Pulmonary artery endothelial cell (primary cell): ENCODE data around the gene FALEC. TPM values are rescaled to one million over a fixed set of nuclear protein-coding genes. Genes with fewer than 3 reads are reported as not detected.

Experiments used
- DNase-seq: peaks from one replicate; pipeline ENCODE4 v3.0.0-alpha.2; 2011; ENCODE audit warnings: low read depth, low spot score
- total RNA-seq: library from RNA; depleted of rRNA; stranded (reverse); fragments of >200 nt; gene quantifications from 2 replicates; pipeline ENCODE4 v1.2.3, GENCODE V29; 2014

FALEC gene
- total RNA-seq, 1 donor from 2014 or later, result 0.20 TPM

DNA sequence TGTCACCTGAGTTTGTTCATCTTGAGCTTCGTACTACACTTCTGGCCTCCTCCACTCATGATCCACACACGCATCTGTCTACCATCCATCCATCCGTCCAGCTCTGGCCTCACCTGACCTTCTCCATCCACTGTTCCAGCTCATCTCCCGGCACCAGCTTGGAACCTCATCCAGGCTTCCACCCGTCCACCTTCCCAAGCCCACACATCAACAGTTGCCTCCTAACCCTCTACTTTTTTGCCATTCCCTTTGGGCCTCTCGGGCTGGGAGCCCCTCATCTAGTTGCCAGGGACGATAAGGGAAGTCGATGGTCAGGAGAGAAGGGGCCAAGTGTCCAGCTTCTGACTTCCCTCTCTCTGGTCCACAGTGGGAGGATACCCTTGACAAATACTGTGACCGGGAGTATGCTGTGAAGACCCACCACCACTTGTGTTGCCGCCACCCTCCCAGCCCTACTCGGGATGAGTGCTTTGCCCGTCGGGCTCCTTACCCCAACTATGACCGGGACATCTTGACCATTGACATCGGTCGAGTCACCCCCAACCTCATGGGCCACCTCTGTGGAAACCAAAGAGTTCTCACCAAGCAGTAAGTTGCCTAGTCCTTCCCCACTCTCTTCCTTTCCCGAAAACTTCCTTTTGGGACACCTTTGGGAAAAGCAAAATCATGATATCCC is 3.4 kb upstream of the FALEC start:
- DNase-seq, result no peak

DNA sequence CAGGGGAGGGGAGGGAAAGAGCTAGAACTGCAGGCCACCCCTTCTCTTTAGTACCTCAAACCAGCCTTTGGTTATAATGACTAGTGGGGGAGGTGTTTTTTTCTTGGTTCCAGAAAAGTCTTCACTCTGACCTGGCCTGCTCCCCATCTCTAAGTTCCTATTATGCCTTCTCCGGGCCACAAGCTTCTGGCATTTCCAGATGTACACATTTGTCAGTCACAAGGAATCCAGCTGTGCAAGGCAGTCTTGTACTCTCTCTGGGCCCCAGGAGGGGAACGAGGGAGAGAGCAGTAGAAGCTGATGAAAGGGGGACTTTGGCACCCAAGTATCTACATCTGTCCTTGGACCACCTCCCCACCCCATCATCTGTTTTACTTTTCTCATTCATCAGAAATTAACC is 2.7 kb upstream of the FALEC start:
- DNase-seq, result no peak

DNA sequence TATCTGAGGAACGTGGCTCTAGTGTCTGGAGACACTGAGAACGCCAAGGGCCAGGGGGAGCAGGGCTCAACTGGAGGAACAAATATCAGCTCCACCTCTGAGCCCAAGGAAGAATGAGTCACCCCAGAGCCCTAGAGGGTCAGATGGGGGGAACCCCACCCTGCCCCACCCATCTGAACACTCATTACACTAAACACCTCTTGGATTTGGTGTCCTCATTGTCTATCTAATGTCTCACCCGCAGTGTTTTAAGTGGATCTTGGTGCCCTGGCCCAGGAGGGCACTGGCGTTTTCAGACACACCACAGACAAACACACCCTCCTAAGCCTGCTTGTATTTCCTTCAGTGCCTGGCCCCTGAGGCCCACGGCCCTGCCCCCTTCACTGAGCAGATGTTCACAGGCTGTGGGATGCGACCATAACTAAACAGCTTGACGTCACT is 2.2 kb upstream of the FALEC start:
- no peak for DNase-seq

DNA sequence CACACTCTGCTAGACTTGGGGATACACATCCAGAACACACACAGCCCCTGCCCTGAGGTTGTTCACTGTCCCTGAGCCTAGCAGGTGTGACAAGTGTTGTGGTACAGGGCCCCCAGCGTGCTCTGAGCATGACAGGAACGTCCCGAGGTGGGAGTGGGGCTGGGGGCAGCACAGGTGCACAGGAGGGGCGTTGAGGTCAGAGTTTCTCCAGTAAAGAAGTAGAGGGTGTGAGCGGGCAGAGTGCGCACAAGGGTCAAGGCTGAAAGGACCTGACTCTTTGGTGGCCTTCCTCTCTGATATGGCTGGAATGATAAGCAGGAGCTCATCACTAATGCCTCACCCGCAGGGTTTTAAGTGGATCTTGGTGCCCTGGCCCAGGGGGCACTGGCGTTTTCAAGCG is 1.3 kb upstream of the FALEC start:
- no peak for DNase-seq

DNA sequence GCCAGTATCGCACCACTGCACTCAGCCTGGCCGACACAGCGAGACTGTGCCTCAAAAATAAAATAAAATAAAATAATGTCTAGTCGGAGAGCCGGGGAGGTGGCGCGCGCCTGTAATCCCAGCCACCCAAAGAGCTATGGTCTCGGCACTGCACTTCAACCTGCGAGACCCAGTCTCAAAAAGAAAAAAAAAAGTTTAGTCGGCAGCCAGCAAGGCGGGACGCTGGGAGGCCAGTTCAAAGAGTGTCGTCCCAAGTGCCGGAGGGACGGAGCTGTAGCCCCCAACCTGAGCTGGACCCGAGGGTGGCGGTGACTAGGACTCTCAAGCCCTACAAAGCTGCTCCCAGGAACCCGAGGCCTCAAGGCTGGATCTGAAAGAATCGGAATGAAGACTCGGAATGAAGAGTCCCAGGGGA is 632 bp upstream of the FALEC start:
- DNase-seq, result no peak

DNA sequence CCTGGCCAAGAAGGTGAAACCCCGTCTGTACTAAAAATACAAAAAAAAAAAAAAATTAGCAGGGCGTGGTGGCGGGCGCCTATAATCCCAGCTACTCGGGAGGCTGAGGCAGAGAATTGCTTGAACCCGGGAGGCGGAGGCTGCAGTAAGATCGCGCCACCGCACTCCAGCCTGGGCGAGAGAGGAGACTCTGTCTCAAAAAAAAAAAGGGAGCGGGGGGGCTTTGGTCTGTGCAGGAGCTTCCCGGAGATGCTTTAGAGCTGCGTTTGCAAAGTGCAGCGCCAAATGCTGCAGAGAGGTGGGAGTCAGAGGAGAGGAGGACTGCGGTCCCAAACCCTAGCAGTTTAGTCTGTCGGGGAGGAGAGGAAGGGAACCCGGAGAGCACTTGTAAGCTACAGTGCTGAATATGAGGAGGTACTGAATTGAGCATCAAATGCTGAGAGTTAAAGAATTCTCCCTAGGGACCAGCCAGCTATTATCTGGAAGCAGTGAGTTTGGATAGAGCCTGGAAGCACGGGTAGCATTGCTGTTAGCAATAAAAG is 569 bp downstream of the FALEC start:
- DNase-seq, result no peak

DNA sequence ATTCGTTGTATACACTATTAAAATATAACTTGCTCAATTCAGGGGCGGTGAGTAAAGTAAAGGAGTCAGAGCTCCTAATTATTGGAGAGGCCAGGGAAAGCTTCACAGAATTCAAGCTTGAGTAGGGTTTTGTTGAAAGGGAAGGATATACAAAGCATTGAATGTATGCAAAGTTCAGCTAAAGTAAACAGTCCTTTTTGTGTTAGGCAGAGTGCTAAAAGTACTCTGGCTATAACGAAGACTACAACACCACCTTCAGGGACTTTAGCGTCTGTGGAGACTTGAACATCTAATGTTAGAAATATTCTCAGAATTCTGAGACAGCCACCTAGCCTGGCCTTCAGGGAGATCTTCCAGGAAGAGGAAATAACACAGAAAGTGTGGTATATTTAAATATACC is 1.1 kb downstream of the FALEC start:
- DNase-seq, result no peak

DNA sequence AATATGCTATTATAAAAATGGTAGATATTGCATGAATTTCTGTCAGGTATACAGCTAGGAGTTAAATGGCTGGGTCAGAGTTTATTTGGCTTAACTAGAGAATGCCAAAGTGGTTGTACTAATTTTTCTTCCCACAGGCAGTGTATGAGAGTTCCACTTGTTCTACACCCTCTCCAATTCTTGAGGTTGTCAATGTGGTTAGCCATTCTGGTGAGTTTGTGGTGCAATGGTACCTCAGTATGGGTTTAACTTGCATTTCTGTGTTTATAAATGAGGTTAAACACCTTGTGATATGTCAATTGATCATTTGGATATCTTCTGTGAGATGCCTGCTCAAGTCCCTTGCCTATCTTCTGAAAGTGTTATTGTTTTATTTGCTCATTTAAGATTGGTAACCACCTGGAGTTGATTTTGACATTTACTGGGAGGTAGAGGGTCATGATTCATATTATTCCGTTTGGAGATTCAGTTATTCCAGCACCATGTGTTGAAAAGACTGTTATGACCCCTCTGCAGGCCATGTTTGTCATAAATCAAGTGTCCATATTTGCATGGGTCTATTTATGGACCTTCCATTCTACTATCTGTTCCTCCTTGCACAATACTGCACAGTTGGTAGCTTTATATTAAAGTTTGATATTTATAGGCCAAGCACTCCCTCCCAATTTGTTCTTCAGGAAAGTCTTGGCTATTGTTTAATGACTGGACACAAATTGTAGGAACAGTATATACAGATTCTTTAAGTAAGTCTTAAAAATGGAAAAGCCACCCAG is 5.8 kb downstream of the FALEC start:
- DNase-seq, result no peak

DNA sequence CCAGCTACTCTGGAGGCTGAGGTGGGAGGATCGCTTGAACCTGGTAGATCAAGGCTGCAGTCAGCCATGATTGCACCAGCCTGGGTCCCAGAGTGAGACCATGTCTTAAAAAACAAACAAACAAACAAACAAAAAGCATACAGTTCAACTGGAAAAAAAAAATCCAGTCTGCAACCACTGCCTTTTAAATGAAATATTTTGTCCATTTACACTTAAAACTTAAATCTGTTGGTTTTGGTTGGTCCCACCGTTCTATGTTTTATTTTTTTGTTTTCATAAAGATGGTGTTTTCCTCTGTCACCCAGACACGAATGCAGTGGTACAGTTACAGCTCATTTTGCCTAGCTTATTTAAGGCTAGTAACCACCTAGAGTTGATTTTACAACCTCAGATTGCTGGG is 9.8 kb downstream of the FALEC start:
- DNase-seq, result no peak

DNA sequence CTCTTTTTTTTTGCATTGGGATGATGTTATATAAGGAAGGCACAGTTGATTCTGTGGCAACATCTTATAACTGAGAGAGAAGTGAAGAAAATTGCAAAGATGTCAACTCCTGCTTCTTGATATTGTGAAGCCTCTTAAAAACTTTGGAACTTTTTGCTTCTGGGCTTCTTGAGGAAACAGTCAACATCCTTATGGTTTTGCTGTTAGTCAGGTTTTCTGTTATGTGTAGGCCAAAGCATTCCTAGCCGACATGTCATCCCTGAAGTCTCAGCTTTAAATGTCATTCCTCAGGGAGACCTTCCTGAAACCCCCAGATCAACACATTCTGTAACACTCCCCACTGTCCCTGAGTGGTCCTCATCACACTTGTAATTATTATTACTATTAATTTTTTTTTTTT is 12.6 kb downstream of the FALEC start:
- no peak for DNase-seq

DNA sequence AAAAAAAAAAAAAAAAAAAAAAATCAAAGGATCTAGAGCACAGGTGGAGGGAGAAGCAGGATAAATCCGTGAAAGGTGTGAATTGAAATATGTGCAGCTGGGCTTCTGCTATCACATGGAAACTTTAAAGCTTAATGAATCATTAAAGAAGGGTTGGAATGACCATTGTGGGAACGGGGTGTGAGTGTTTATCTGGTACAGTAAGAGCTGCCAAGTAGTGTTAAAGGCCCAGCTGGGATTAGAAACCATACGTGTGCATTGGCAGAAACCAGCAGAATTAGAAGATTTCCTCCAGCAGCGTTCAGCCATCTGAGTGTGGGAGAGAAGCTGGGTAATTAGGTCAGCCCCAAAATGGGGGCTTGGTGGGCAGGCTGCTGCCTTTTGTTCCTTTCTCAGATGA is 13.5 kb downstream of the FALEC start:
- DNase-seq, result no peak

DNA sequence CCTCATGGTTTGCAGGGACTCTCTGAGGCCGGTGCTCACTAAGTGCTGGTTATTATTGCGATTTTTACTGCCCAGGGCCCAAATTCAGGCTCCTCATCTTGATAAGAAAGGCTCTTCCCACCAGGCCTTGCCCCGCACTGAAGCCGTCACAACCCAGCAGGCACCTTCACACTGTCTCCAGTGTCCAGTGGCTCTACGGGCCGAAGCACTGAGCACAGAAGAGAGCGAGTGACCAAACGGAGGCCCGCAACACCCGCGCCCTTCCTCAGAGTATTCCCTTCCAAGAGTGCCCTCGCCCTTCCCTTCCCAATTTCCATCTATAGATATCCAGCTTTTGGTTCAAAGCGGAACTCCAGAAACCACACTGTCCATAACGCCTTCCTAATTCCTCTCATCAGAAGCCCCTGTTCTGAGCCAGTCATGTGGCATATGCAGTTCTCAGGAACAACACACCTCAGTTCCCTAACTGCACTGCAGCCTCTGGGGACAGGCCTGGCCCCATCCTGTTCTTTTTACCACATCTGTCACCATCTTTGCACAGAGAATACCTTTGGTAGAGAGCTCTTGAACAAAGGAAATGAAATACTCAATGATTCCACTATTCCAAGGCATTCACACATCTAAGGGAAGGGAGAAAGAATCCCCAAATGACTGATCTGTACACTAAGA is 15.1 kb downstream of the FALEC start:
- DNase-seq, result no peak

DNA sequence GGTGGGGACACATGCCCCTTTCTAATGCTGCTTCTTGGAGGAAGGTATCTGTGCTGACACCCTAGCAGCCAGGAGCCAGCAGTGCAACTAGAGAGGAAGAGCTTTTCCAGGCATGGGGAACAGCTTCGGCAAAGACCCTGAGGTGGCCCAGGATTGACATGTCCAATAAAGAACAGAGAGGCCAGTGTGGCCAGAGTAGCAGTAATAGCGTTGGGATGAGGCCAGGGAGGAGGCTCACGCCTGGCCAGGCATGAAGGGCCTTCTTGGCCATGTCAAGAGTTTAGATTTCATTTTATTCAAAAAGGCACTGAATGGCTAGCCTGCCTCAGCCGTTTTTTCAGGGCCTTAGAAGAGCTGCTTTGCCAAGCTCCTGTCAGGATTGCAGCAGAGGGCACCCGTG is 17.3 kb downstream of the FALEC start:
- DNase-seq, result no peak

DNA sequence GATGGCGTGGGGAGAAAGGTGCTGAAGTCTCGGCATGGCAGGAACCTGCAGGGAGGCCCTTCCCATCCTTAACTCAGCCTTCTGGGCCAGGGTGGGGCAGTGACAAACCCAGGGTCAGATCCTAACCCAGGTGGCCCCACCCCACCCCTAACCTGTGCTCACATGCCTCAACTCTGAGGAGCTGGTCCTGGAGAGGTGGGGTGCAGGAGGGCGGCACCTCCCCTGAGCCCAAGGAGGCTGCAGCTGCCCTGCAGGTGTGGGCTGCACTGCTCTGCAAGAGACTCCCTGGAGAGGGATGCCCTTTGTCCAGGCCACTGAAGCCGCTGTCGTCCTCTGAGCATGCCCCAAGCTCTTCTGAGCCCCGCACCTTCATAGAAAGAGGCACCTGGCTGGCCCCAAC is 18.4 kb downstream of the FALEC start:
- no peak for DNase-seq

DNA sequence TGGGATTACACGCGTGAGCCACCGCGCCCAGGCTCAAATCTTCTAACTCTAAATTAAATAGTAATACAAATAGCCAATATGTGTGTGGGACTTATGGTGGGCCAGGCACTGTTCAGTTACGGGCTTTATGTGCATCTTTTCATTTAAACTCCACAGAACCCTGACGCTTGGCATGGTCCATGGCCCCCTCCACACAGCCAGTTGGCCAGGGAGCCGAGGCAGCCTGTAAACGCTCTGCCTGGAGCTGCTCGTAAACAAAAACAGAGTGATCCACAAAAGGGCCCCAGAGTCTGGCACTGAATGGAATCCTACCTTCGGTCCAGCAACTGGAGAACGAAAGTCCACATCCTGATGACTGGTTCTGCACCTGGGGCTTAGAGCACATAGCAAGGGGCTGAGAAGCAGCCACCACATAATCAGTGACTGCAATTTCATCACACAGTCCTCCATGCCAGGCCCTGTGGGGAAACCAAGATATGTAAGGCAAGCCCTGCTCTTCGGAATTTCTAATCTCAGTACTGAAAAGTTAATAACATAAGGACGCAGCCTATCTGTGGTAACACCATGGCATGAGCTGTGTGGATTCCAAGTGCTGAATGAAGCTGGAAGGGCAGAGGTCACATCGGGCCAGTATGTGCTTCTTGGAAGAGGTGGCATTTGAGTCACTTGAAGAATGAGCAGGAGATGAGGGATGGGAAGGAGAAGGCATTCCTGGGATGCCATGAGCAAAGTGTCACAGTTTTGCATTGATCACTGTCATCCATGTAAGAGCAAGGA is 20.1 kb downstream of the FALEC start:
- DNase-seq, result no peak

DNA sequence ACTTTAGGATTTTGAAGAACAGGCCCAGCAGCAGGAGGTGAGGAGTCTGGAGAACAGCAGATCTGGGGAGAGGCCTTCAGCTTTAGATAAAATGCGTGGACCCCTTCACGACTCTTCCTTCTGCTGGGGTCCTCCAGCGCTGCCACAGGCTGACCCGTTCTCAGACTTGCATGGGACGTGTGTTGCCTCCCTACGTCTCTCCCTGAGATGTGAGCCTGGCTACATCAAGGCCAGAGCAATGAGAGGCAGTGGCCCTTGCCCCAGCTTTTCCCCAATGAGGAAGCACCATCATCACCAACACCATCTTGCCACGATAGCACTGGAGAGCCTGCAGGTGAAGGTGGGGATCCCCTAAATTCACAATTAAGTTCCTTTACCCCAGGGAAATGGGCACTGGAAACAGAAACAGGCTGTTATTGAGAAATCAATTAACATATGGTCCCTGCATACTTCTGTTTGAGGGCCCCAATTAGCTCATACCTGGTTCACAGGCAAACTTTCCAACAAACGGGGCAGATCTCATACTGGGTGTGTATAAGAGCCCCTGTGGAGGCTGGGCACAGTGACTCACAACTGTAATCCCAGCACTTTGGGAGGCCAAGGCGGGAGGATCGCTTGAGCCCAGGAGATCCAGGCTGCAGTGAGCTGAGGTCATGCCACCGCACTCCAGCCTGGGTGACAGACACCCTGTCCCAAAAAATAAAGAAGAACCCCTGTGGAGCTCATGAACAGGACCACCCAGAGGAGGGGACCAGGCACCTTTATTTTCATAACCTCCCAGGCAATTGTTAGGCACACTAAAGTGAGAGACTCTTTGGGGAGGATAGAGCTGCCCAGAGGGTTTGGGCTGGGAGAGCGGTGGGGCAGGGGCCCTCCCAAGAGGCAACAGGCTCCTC is 21.5 kb downstream of the FALEC start:
- no peak for DNase-seq

DNA sequence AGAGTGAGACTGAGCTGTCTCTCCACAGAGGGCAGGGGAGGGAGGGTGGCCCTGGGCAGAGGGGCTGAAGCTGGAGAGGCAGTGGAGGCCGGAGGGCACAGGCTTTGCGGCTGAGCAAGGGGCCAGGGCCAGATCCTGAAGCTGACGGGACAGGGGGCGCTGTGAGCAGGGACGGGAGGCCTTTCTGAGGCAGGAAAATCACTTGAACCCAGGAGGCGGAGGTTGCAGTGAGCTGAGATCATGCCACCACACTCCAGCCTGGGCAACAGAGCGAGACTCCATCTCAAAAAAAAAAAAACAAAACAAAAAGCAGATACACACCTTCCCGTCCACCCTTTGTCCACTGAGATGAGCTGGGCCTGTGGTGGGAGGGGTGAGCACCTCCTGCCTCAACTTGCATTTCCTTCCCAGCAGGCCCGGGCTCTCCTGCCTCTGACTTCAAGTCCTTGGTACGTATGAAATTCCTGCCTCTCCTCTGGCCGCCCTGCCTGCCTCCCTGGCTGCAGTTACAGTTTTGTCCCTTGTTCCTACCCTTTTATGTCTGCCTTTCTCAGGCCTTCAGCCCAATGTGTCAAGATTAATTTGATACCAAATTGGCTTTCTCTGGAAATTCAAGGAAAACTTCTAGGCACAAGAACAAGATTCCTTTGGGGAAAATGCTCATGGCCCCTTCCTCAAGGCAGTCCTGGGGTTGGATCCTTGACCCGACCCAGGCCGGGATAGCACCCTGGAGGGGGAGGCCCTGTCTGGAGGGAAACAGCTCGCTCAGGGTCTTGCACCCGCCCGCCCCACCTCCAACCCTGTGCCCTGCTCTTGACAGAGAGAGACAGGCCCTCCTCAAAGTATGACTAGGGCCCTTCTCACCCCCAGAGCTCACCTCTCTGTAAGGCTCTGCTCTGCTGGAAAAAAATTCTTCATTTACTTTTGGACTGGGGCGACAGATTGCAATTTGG is 22.5 kb downstream of the FALEC start:
- no peak for DNase-seq

DNA sequence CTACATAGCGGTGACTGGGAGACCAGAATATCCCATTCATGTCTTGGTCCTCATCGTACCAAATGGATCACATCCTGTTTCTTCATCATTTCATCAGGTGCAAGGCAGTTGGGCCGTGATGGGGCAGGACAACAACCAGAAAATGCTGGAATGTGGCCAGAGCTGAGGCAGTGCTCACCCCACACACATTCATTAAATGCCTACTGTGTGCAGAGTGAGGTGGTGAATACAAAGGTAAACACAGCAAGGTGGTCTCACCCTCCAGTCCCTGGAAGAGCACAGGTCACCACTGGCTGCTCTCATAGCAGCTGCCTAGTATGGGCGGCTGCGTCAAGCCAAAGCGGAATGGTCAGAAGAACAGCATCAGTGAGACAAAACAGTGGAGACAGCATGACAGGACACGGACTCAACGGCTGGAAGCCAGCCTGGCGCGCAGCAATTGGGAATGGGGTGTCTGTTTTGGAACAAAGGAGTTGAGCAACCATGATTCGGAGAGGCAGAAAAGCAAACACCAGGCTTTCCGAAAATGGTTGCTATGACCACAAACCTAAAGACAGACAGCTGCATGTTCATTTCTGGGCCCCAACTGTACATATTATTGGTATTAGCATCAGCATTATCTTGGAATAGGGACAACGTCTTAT is 28.1 kb downstream of the FALEC start:
- no peak for DNase-seq

DNA sequence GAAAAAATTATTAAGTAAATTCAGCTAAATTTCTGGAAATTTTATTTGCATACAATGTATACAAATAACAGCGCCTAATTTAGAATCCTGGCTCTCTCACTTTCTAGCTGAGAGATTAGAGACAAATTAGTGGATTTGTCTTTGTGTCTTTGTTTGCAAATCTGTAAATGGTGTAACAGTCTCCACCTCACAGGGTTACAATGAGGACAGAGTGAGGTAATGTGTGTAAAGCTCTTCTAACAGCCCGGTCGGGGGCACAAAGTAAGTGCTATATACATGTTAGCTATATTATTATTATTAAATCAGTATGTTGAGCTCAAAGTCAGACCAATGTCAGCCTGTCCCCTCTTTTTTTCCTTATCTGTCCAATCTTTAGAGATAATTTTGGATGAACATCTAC is 28.7 kb downstream of the FALEC start:
- DNase-seq, result no peak
